Fibroblast of lung (primary cell): ENCODE results near the gene GLRB.

Experiments
- EZH2 ChIP-seq: IDR thresholded peaks from 2 replicates; pipeline ENCODE4 v1.5.1; 2012; ENCODE audit warnings: low read length, control low read depth, mild to moderate bottlenecking; ENCODE audit errors: missing control alignments
- TF ChIP-seq, protein P1 (sequence below), 2 donors: IDR thresholded peaks in 1 of 2; conservative IDR thresholded peaks in 1 of 2; 1 replicate in 1 of 2; 2 replicates in 1 of 2; pipeline ENCODE4 v1.5.1; 2011 to 2012; ENCODE audit warnings: low read length in 2 of 2, control low read depth in 1 of 2, inconsistent platforms in 1 of 2, low read depth in 1 of 2, mild to moderate bottlenecking in 1 of 2

DNA sequence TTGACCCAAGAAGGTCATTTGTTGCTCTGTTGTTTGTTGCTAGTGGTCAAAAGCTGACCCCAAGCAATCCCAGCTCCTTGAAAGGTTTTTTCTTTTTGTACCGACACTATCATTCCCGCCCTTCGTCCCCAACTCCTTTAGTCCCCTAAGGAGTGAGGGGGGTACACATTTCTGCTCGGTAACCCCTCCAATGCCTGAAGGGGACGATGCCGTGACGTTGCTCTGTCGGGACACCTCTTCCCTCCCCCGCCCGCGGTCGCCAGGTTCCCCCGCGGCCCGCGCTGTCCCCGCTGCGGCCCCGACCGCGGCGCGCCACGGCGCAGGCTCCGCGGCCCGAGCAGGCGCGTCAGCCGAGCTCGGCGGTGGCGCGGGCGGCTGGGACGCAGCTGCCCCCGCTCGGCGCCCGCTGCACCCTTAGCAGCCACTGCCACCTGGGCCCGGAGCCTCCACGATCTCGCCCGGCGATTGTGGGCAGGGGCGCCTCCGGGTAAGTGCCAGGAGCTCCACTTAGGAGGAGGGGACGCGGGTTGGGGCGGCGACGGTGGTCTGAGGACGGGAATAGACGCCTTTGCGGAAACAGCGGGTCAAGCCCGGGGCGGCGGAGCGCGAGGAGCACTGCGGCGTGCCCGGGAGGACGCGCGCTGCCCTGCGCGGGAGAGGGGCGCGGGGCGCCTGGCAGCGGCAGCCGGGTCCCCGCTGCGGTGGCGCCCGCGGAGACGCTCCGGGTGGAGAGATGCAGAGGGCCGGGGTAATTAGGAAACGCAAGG, at the start of gene GLRB:
- TF ChIP-seq, protein P1, sequence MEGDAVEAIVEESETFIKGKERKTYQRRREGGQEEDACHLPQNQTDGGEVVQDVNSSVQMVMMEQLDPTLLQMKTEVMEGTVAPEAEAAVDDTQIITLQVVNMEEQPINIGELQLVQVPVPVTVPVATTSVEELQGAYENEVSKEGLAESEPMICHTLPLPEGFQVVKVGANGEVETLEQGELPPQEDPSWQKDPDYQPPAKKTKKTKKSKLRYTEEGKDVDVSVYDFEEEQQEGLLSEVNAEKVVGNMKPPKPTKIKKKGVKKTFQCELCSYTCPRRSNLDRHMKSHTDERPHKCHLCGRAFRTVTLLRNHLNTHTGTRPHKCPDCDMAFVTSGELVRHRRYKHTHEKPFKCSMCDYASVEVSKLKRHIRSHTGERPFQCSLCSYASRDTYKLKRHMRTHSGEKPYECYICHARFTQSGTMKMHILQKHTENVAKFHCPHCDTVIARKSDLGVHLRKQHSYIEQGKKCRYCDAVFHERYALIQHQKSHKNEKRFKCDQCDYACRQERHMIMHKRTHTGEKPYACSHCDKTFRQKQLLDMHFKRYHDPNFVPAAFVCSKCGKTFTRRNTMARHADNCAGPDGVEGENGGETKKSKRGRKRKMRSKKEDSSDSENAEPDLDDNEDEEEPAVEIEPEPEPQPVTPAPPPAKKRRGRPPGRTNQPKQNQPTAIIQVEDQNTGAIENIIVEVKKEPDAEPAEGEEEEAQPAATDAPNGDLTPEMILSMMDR (conservative IDR thresholded peaks at IDR 0.05 in 1 of 2, IDR thresholded peaks at IDR 0.05 in 1 of 2; ENCODE audit: low read depth in 1 of 2, low read length in 2 of 2): no peak
- no peak for TF ChIP-seq EZH2
